GM12892 (cell line): ENCODE measurements around the gene RANBP1.
A peak's percentile ranks its signal among the peaks of the same experiment; 100 is the strongest.

Experiments
- POLR2AphosphoS5 ChIP-seq: IDR thresholded peaks from 2 replicates; pipeline ENCODE4 v1.6.1; 2011; ENCODE audit warnings: low read depth, low read length, control low read depth
- TAF1 ChIP-seq: IDR thresholded peaks from 2 replicates; pipeline ENCODE4 v1.6.1; 2011; ENCODE audit warnings: low read depth, mild to moderate bottlenecking, control low read depth, low read length, borderline replicate concordance

DNA sequence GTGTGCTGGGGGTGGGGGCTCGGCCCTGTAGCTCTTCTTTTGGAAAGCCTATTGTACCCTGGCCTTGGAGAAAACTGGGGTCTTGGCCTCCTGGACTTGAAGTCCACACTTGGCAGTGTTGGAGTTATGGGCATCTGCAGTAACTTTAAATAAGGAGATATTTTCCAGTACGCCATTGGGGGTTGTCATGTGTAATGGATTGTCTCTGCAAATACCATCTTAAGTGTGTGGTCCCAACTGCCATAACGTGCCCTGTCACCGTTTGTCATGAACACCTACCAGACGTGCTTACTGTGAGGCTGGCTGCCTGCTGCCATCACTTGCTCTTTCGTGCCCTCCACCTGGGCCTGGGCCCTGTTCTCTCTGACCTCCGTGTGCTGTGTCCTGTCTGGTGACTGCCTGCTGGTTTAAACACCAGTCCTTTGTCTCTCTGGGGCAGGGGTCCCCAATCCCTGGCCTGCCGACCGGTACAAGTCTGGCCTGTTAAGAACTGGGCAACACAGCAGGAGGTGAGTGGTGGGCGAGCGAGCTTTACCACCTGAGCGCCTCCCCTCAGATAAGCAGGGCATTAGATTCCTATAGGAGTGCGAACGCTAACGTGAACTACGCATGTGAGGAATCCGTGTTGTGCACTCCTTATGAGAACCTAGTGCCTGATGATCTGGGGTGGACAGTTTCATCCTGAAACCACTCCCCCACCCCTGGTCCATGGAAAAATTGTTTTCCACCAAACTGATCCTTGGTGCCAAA, 12.1 kb downstream of the RANBP1 start:
- peak; percentile 80 for TF ChIP-seq POLR2AphosphoS5
- TF ChIP-seq TAF1 = no peak
